ENCODE results near the gene DCAF10. TPM values are rescaled to one million over a fixed set of nuclear protein-coding genes. Genes with fewer than 3 reads are reported as not detected.

DCAF10 gene
- polyA plus RNA-seq, 1 donor (not counting 4 experiments of a cell fraction or from before 2014, with no cell fraction given) = 29.2 TPM

DNA sequence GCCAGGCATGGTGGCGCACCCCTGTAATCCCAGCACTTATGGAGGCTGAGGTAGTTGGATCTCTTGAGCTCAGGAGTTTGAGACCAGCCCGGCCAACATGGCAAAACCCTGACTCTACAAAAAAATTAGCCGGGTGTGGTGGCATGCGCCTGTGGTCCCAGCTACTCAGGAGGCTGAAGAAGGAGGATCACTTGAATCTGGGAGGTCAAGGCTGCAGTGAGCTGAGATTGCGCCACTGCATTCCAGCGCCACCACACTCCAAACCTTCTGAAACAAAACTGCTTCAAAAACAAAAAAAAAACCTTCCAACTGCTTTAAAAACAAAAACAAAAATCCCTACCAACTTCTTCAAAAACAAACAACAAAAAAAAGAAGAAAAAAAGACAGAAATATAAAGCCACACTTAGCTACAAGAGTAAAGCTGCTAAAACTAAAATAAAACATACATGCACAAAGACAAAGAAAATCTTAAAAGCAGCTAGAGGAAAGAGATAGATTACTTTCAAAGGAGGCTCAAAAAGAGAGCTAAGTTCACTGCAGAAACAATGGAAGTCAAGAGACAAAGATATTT, 11.4 kb downstream of the DCAF10 start:
- Histone ChIP-seq H3K4me3 (ENCODE audit: control insufficient read depth in 2 of 3, extremely low read depth in 1 of 3, insufficient read depth in 2 of 3, low read depth in 1 of 3, low read length in 3 of 3) (no peak overlapping the region), H3K4me1 (ENCODE audit: control insufficient read depth, extremely low read depth, insufficient read depth, low read length) (no peaks in the 10 kb centered on the region), H3K79me2 (ENCODE audit: control insufficient read depth, insufficient read depth, low read length) (peaks cover 36% of the 10 kb centered on the region), H4K20me1 (ENCODE audit: control insufficient read depth, extremely low read depth, insufficient read depth, low read length) (no peaks in the 10 kb centered on the region), H2AFZ (ENCODE audit: control insufficient read depth, low read length) (no peak overlapping the region), H3K27ac (ENCODE audit: control insufficient read depth, insufficient read depth, low read length) (no peak overlapping the region), H3K9me3 (ENCODE audit: control insufficient read depth, low read depth, low read length) (no peaks in the 10 kb centered on the region), H3K4me2 (ENCODE audit: control insufficient read depth, extremely low read depth, insufficient read depth, low read depth, low read length) (no peak overlapping the region), H3K9me1 (ENCODE audit: control insufficient read depth, extremely low read depth, insufficient read depth, low read length) (no peaks in the 10 kb centered on the region), H3K27me3 (ENCODE audit: control insufficient read depth, extremely low read depth, insufficient read depth, low read length) (no peaks in the 10 kb centered on the region), H3K9ac (ENCODE audit: control insufficient read depth, extremely low read depth, insufficient read depth, low read length) (no peak overlapping the region), H3K36me3 (ENCODE audit: control insufficient read depth in 2 of 2, extremely low read depth in 1 of 2, insufficient read depth in 2 of 2, low read length in 2 of 2) (no peaks in the 10 kb centered on the region)
- DNase-seq (ENCODE audit: low read depth, low spot score) = no peak
- FAIRE-seq = no peak
- dilution Hi-C loops (cut with MboI; ENCODE audit: extremely low pct_ligation_motif_present, low sequenced_read_pairs) = no loop called here
- TF ChIP-seq, protein P1, sequence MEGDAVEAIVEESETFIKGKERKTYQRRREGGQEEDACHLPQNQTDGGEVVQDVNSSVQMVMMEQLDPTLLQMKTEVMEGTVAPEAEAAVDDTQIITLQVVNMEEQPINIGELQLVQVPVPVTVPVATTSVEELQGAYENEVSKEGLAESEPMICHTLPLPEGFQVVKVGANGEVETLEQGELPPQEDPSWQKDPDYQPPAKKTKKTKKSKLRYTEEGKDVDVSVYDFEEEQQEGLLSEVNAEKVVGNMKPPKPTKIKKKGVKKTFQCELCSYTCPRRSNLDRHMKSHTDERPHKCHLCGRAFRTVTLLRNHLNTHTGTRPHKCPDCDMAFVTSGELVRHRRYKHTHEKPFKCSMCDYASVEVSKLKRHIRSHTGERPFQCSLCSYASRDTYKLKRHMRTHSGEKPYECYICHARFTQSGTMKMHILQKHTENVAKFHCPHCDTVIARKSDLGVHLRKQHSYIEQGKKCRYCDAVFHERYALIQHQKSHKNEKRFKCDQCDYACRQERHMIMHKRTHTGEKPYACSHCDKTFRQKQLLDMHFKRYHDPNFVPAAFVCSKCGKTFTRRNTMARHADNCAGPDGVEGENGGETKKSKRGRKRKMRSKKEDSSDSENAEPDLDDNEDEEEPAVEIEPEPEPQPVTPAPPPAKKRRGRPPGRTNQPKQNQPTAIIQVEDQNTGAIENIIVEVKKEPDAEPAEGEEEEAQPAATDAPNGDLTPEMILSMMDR (optimal IDR thresholded peaks at IDR 0.05 in 1 of 3, IDR thresholded peaks at IDR 0.05 in 1 of 3, conservative IDR thresholded peaks at IDR 0.05 in 1 of 3; ENCODE audit: extremely low read depth in 1 of 3, insufficient read depth in 2 of 3, low read length in 3 of 3) = no peak
- TF ChIP-seq EZH2 (IDR thresholded peaks at IDR 0.05; ENCODE audit: low read length) = no peak

DNA sequence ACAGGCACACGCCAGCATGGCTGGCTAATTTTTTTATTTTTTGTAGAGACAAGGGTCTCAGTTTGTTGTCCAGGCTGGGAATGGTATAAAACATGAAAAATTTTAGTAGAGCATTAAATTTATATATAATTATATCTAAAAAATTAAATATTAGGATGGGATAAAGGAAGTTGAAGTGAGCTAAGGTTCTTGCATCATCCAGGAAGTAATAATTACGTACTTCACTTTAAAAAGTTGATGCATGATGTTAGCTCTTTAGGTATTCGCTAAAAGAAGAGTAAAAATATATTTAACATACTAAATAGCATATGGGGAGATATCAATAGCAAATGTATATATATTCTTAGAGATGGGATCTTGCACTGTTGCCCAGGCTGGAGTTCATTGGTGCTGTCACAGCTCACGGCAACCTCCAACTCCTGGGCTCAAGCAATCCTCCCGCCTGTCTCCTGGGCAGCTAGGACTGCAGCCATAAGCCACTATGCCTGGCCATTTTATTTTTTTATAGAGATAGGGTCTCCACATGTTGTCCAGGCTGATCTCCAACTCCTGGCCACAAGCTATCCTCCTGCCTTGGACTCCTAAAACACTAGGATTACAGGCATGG, 12.3 kb downstream of the DCAF10 start:
- peaks cover 36% of the 10 kb centered on the region for H3K79me2 ChIP-seq (ENCODE audit: control insufficient read depth, insufficient read depth, low read length)
- TF ChIP-seq, protein P1 (optimal IDR thresholded peaks at IDR 0.05 in 1 of 3, IDR thresholded peaks at IDR 0.05 in 1 of 3, conservative IDR thresholded peaks at IDR 0.05 in 1 of 3; ENCODE audit: extremely low read depth in 1 of 3, insufficient read depth in 2 of 3, low read length in 3 of 3) = no peak
- no peak for TF ChIP-seq EZH2 (IDR thresholded peaks at IDR 0.05; ENCODE audit: low read length)
- H3K27me3 ChIP-seq (ENCODE audit: control insufficient read depth, extremely low read depth, insufficient read depth, low read length) = no peaks in the 10 kb centered on the region
- H2AFZ ChIP-seq (ENCODE audit: control insufficient read depth, low read length) = no peak overlapping the region
- no peak for FAIRE-seq
- H3K4me3 ChIP-seq (ENCODE audit: control insufficient read depth in 2 of 3, extremely low read depth in 1 of 3, insufficient read depth in 2 of 3, low read depth in 1 of 3, low read length in 3 of 3) = no peak overlapping the region
- no peaks in the 10 kb centered on the region for H4K20me1 ChIP-seq (ENCODE audit: control insufficient read depth, extremely low read depth, insufficient read depth, low read length)
- no peaks in the 10 kb centered on the region for H3K9me3 ChIP-seq (ENCODE audit: control insufficient read depth, low read depth, low read length)
- no peak overlapping the region for H3K4me2 ChIP-seq (ENCODE audit: control insufficient read depth, extremely low read depth, insufficient read depth, low read depth, low read length)
- no peak overlapping the region for H3K27ac ChIP-seq (ENCODE audit: control insufficient read depth, insufficient read depth, low read length)
- H3K36me3 ChIP-seq (ENCODE audit: control insufficient read depth in 2 of 2, extremely low read depth in 1 of 2, insufficient read depth in 2 of 2, low read length in 2 of 2) = no peaks in the 10 kb centered on the region
- no peaks in the 10 kb centered on the region for H3K4me1 ChIP-seq (ENCODE audit: control insufficient read depth, extremely low read depth, insufficient read depth, low read length)
- DNase-seq (ENCODE audit: low read depth, low spot score) = no peak
- H3K9me1 ChIP-seq (ENCODE audit: control insufficient read depth, extremely low read depth, insufficient read depth, low read length) = no peaks in the 10 kb centered on the region
- no peak overlapping the region for H3K9ac ChIP-seq (ENCODE audit: control insufficient read depth, extremely low read depth, insufficient read depth, low read length)
- dilution Hi-C loops (cut with MboI; ENCODE audit: extremely low pct_ligation_motif_present, low sequenced_read_pairs) = no loop called here

Measured in keratinocyte (primary cell).